HG03159 (cell line): Measurements from ENCODE around the gene ZNF684.
"Not testable (repeated sequence)": the region's sequence is repeated elsewhere in the genome, so short reads cannot be mapped to it uniquely, and the experiment has no call there.

Experiments used
- ATAC-seq: cut with Tn5 transposase; IDR thresholded peaks from one replicate; pipeline ENCODE4 v1.9.1; 2021; ENCODE audit warnings: mild to moderate bottlenecking, moderate library complexity; ENCODE audit not compliant: unreplicated experiment

The ZNF684 gene

DNA sequence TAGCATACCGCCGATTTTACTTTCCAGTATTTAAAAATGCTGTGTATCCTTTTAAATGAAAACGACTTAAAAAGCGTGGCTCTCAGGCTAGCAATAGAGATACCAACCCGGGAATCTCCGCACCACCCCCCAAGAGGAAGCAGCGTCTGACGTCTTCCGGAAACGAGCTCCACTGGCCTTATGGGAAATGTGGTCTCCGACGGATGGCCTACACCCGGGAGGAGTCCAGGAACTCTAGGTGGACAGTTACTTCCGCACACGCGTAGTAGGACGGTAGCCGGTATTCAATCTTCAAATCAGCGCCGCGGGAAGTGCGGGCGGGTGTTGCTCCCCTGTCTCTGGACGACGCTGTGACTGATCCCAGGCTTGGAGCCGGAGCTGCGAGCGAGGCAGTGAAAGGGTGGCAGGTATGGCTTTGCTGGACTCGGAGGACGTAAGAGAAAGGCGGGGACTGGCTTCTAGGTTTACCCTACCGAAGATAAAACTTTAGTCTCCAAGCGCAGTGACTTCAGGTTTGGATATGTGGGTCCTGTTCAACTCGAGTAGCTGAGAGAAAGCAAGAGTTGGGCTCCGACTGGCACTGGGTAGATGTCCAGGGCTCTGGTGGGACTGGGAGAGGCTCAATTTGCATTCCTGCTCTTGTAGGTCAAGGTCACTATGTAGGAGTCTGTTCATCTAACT lies at the start of gene ZNF684:
Gene ZNF684, plus strand, starts transcription at position 257 of the 681 bp plus-strand sequence. CDS start 1,530 bp downstream, outside the sequence.
- peak; percentile 95 for ATAC-seq

- ATAC-seq: no peak
Observed at GRCh38 chr1:40495315-40495903, 36.0 kb upstream of the ZNF684 start.

- not testable (repeated sequence) for ATAC-seq
Observed at GRCh38 chr1:40502651-40503050, 28.8 kb upstream of the ZNF684 start.

DNA sequence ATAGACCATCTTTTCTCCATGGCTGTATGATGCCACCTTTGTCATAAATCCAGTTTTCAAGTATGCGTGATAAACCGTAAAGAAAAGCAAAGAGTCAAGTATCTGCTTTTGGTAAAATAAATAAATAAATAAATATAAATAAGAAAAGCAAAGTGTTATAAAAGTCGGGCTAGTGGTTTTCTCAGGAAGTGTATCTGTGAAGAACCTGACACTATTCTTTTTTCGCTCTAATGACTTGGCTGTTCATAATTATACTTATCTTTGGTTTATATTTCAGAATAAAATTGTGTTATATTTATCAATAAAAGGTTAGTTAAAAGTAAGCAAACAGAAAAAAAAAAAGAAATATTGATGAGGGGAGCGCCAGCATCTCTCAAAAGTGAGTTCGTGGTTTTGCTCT lies 23.5 kb upstream of the ZNF684 start:
- no peak for ATAC-seq

DNA sequence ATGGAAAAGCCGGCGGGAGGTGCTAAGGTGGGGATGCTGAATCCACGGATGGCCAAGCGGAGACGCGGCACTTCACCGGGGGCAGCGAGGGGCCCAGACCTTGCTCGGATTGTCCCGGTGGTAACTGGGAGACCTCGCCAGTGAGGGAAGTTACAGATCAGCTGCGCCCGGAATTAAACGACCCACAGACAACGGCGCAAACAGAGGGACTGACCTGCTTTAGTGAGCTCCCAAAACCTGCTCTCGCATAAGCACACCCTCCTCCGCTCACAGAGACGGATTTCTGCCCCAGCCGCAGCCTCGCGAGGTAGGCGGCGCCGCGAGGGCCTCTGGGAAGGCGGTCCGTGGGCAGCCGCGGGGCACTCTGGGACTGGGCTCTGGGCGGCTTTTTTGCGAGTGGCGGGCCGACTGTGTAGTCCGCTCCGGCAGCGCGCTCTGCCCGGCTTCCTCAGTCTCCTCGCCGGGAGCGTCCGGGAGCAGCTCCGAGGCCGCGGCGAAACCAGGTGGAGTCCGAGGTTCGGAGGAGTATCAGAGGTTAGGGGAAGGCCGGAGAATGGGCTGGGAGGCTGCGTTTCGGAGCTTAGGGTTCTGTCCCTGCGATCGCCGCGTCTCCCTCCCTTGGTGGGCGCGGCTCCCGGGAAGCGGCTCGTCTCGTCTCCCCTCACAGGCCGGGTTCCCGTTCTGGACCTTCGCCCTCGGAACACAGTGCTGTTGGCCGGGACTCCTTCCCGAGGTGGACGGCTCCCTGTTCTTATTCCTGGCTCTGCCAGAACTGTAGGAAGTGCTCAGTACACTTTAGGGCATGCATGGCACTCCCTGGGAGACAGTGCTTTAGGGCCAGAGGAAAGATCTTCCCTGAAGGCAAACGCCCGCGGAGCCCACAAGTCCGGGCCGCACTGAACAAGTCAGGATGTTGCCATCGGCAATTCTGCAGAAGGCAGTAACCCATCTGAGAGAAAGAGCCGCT lies 22.8 kb upstream of the ZNF684 start, which contains the start of gene EXO5:
Gene EXO5, plus strand, starts transcription at position 393 of the 967 bp plus-strand sequence. CDS start 5,778 bp downstream, outside the sequence.
- ATAC-seq: peak; percentile 86

DNA sequence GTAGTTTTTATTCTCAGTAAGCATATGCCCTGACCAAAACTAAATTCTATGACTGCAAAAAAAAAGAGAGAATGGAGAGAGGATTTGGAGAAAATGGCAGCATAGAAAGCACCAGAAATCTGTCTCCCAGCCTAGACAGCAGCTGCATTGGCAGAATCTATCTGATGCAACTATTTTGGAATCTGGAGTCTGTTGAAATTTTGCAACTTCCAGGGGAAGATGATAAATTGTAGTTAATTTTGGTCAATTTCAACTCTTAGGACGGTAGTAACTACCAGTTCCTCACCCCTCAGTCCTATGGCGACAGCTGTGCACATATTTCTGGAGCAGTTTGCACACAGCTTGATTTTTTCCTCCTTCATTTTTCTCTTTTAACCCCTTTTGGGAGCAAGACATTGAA lies 11.9 kb upstream of the ZNF684 start:
- ATAC-seq: no peak

- ATAC-seq: no peak
Observed at GRCh38 chr1:40530735-40531380, 579 bp upstream of the ZNF684 start.

- ATAC-seq: no peak
Observed at GRCh38 chr1:40532062-40532389, 589 bp downstream of the ZNF684 start.

- ATAC-seq: no peak
Observed at GRCh38 chr1:40532844-40533424, 1.5 kb downstream of the ZNF684 start.

GRCh38 chr1:40534589-40534988 lies 3.2 kb downstream of the ZNF684 start:
- no peak for ATAC-seq

- ATAC-seq: no peak
Observed at GRCh38 chr1:40535732-40536131, 4.3 kb downstream of the ZNF684 start.

DNA sequence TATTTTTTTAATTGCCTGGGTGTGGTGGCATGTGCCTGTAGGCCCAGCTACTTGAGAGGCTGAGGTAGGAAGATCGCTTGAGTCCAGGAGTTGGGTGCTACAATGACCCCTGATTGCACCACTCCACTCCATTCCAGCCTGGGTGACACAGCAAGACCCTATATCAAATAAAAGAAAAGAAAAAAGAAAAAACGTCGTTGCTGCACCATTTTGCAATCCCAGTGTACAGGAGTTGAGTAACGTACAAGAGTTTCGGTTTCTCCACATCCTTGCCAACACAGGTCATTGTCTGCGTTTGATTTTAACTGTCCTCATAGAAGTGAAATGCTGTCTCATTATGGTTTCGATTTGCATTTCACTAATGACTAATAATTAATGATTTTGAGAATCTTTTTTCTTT lies 7.9 kb downstream of the ZNF684 start:
- no peak for ATAC-seq

DNA sequence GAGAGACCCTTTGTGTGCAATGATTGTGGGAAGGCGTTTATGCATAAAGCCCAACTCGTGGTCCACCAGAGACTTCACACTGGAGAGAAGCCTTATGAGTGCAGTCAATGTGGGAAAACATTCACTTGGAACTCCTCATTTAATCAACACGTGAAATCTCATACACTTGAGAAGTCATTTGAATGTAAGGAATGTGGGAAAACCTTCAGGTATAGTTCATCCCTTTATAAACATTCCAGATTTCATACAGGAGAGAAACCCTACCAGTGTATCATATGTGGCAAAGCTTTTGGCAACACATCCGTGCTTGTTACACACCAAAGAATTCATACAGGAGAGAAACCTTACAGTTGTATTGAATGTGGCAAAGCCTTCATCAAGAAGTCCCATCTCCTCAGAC lies 15.5 kb downstream of the ZNF684 start:
- ATAC-seq: no peak

DNA sequence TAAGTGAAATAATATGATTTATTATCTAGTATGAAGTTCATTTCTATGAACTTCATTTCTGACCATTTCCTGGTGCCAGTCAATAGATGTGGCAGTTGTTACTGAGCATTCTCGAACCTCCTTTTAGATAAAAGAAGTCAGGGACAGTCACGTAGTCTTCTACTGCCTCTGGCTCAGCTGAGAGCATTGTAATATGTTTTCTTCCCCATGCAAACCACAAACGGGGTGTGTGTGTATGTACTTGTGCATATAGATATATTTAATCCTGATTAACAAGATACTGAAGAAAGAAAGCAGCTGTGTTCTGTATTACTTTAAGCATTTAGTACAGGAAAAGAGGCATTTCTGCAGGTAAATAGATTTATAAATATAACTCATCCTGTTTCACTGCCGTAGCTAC lies 21.6 kb downstream of the ZNF684 start:
- ATAC-seq: no peak

DNA sequence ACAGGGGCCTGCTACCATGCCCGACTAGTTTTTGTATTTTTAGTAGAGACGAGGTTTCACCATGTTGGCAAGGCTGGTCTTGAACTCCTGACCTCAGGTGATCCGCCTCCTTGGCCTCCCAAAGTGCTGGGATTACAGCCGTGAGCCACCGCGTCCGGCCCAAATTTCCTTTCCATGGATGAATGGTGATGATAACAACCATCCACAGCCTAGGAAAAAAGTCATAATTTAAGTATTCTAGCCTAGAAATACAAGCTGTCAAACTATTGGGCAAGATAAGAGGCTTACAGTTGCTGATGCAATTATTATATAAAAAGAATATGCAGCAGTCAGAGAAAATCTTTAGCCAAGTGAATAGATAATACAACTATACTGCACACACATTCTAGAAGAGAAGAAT lies 23.4 kb downstream of the ZNF684 start:
- not testable (repeated sequence) for ATAC-seq

DNA sequence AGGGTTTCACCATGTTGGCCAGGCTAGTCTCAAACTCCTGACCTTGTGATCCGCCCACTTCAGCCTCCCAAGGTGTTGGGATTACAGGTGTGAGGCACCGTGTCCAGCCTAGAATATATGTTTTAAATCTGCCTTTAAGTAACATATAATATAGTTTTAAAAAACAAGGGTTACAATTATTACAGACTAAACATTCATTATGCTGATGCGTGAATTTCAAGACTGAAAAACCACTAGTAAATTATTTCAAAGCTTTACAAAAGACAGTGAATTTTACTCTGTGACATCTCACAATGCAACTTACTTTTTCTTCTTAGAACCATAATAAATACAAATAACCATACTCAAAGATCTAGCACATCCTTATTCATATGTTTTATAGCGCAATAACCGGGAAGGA lies 24.7 kb downstream of the ZNF684 start:
- ATAC-seq: no peak

DNA sequence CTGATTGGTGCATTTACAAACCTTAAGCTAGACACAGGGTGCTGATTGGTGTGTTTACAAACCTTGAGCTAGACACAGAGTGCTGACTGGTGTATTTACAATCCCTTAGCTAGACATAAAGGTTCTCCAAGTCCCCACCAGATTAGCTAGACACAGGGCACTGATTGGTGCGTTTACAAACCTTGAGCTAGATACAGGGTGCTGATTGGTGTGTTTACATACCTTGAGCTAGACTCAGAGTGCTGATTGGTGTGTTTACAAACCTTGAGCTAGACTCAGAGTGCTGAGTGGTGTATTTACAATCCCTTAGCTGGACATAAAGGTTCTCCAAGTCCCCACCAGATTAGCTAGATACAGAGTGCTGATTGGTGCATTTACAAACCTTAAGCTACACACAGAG lies 26.8 kb downstream of the ZNF684 start:
- ATAC-seq: not testable (repeated sequence)

GRCh38 chr1:40562185-40562584 lies 30.7 kb downstream of the ZNF684 start:
- ATAC-seq: no peak

DNA sequence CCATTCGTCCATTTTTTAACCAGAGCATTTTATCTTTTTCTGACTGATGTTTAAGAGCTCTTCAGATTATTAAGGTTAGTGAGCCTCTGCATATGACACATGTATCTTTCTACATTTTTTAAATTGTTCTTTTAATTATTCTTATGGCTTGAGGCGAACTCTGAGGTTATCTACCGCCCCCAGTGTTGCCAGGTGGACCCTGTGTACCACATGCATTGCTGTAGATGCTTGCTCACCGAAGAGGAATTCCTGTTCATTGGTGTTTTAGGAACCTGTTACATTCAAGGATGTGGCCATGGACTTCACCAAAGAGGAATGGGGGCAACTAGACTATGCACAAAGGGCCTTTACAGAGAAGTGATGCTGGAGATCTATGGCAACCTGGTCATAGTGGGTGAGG lies 31.8 kb downstream of the ZNF684 start:
- ATAC-seq: no peak

DNA sequence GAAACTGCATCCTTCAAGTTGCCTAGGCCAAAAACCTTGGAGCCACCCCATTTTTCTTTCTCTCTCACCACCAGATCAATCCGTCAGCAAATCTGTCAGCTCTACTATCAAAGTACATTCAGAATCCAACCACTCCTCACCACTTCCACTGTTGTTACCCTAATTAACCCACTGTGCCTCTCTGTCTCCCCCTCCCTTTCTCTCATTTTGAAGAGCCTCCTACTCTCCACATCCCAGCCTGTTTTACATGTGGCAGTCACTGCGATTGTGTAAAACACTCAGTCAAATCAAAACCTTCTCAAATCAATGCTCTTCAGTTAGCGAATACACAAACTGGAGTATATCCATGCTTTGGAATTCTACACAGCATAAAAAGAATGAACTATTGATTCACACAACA lies 33.1 kb downstream of the ZNF684 start:
- no peak for ATAC-seq

DNA sequence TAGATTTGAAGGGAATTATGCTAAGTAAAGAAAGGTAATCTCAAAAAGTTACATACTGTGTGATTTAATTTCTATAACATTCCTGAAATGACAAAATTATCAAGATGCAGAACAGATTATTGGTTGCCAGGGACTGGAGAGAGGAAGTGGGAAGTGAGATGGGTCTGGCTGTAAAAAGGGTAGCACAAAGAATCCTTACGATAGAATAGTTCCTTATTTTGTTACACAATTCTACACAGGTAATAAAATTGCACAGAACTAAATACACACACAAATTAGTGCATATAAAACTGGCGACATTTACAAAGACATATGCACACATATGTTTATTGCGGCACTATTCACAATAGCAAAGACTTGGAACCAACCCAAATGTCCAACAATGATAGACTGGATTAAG lies 33.5 kb downstream of the ZNF684 start:
- no peak for ATAC-seq
